Heart right ventricle (tissue), 16 donors: Measurements from ENCODE around the gene UBL7. TPM values are rescaled to one million over a fixed set of nuclear protein-coding genes. Genes with fewer than 3 reads are reported as not detected.
A peak's percentile ranks its signal among the peaks of the same experiment; 100 is the strongest.
"Not testable (repeated sequence)": the region's sequence is repeated elsewhere in the genome, so short reads cannot be mapped to it uniquely, and the experiment has no call there.

Experiments used
- ATAC-seq, 8 donors: fragments of 200-7000 bp; cut with Tn5 transposase; one replicate each; pipeline ENCODE4 v1.9.1; 2020; ENCODE audit warnings: mild to moderate bottlenecking in 8 of 8, moderate library complexity in 8 of 8, moderate number of reproducible peaks in 1 of 8
- DNase-seq, 2 donors: peaks; one replicate each; pipeline ENCODE4 v3.0.0-alpha.2; 2020
- H3K27ac ChIP-seq, 10 donors: fragments of 200-600 bp; sonication (generic) in 2 of 10; one replicate each; pipeline versions ENCODE4 v1.5.0 to v1.8.0; 2020 to 2022; ENCODE audit warnings: mild to moderate bottlenecking in 3 of 10
- H3K27me3 ChIP-seq, 7 donors: fragments of 200-600 bp; one replicate each; pipeline ENCODE4 v1.8.0; 2021 to 2022; ENCODE audit warnings: mild to moderate bottlenecking in 2 of 7
- H3K36me3 ChIP-seq, 9 donors: fragments of 200-600 bp; sonication (generic) in 1 of 9; one replicate each; pipeline versions ENCODE4 v1.5.0 to v1.8.0; 2020 to 2022; ENCODE audit warnings: mild to moderate bottlenecking in 2 of 9
- H3K4me1 ChIP-seq, 9 donors: fragments of 200-600 bp; sonication (generic) in 1 of 9; one replicate each; pipeline versions ENCODE4 v1.5.0 to v1.8.0; 2020 to 2022; ENCODE audit warnings: mild to moderate bottlenecking in 4 of 9
- H3K4me3 ChIP-seq, 10 donors: fragments of 200-600 bp; sonication (generic) in 2 of 10; one replicate each; pipeline versions ENCODE4 v1.5.0 to v1.8.0; 2020 to 2022; ENCODE audit warnings: mild to moderate bottlenecking in 7 of 10, moderate library complexity in 2 of 10
- H3K9me3 ChIP-seq, 11 donors: fragments of 200-600 bp in 10 of 11; sonication (generic) in 2 of 11; one replicate each; pipeline versions ENCODE4 v1.5.0 to v1.8.0; 2013 to 2022; ENCODE audit warnings: mild to moderate bottlenecking in 2 of 11, control low read depth in 1 of 11, moderate library complexity in 1 of 11
- WGBS, 2 donors: extraction: QIAGEN DNeasy Blood & Tissue Kit; methylation state at CpG; one replicate each; pipeline ENCODE4 v1.1.7; 2013; ENCODE audit warnings: inconsistent platforms in 1 of 2; 5-methylcytosine and 5-hydroxymethylcytosine counted together
- intact Hi-C, 10 donors: fragments of 100-400 bp; cut with DNase I; formaldehyde crosslinking; loops; one replicate each; pipeline versions ENCODE4 v1.11.1 to v1.14.2; 2022
- polyA plus RNA-seq, 2 donors: library from polyadenylated mRNA; stranded (reverse); fragments of 200-250 nt; gene quantifications; one replicate each; pipeline ENCODE4 v1.2.3, GENCODE V29; 2013
- total RNA-seq, 10 donors: library from RNA; stranded (reverse); fragmentation: NEBNext Ultra II Directional in 3 of 10; extraction: Animal tissue kit (Norgen Biotek cat#: 25700) in 3 of 10; gene quantifications; one replicate each; pipeline versions ENCODE4 v1.2.1 to v1.2.4, GENCODE V29; 2021 to 2023
- TF ChIP-seq, protein P1 (sequence below), 9 donors: fragments of 200-600 bp; sonication (generic) in 2 of 9; IDR thresholded peaks; one replicate each; pipeline versions ENCODE4 v1.5.0 to v1.8.0; 2021 to 2022; ENCODE audit warnings: antibody characterized with exemption in 9 of 9, mild to moderate bottlenecking in 5 of 9, moderate library complexity in 1 of 9
- donor health status: Arrhythmogenic right ventricular cardiomyopathy.
- donor health status: ischemic (EF 13 %, LVEDD 7.1; RV severe dilation, severe dysfunction).
- donor health status: healthy with polysubstance abuse.
- donor health status: DM: no; HTN: yes; CAD: no.
- donor health status: DM: no; HTN: no; CAD: no.
- donor health status: ischemic (EF 25% LVEDD 6.9; RV normal size, moderate dysfunction).
- donor health status: ischemic (EF 25% LVEDD 5.7; RV mildly dilated, moderate dysfunction).
- donor health status: healthy.
- donor health status: DM: yes; HTN: yes; CAD: no.
- donor health status: Ischemic cardiomyopathy.
- donor health status: ischemic (EF 35%, LVEDD 5.7; RV mildly dilated, moderate dysfunction).
- donor health status: nonischemic (EF 11% LVEDD 7.7; RV severe dilation, severe dysfunction).
- donor health status: DM: yes; HTN: yes; CAD: no.
- donor health status: PGD.
- donor health status: ischemic (EF 29% LVEDD 5.4; RV normal size, mild dysfunction).
- donor health status: nonischemic (EF 23%, LVEDD 6.1; RV moderate dilation, normal function).

UBL7 gene
- total and polyA plus RNA-seq, 12 donors, result 47.0 to 56.6 (median 52.1) TPM

DNA sequence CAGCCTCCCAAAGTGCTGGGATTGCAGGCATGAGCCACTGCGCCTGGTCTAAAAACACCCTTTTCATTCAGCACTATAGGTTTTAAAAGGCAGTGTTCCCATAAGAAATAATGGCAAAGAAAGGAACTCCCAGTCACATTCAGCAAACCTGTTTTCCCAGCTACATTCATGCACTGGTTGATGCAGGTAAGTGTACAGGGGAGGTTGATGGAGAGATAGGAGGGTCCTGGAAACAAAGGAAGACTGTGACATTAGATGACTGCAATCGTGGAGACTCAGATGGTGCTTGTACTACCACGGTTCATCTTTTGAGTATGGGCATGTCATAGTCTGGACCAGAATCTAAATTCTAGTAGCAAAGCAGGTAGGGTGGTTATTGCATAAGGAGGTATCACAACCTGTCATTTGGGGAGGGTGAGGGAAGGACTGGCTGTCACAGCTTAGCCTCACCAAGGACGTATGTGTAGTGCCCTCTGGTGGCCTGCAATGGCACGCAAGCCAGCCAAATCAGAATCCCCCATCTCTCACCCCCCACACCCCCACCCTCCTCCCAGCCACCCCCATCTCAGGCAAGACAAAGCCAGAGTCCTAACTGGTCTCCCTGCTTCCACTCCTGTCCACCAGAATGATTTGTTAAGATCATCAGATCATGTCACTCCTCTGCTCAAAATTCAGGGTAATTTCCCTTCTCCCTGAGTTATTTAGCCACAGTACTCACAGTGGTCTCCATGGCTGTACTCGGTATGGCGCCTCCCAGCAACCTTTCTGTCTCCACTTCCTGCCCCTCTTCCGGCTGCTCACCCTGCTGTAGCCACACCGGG, 28.8 kb upstream of the UBL7 start:
- no peaks in the 10 kb centered on the region for H3K9me3 ChIP-seq
- DNase-seq (peak; percentile 29 to 32), ATAC-seq (peak in 7 of 8 donors; percentile 23 to 68 (median 56))
- intact Hi-C loops, result loop anchor here in 8 of 10 donors (1.0 to 10.0 kb wide), 6 partner anchors 45 to 117 kb away; no protein-coding TSS in a partner anchor
- no peaks in the 10 kb centered on the region for H3K27me3 ChIP-seq
- no peak overlapping the region for H3K4me3 ChIP-seq
- WGBS, 2 donors, result 38 to 39% methylated on average over 9 of the region's 9 CpGs
- H3K4me1 ChIP-seq, result no peaks in the 10 kb centered on the region
- H3K27ac ChIP-seq, result no peak overlapping the region
- TF ChIP-seq, protein P1, sequence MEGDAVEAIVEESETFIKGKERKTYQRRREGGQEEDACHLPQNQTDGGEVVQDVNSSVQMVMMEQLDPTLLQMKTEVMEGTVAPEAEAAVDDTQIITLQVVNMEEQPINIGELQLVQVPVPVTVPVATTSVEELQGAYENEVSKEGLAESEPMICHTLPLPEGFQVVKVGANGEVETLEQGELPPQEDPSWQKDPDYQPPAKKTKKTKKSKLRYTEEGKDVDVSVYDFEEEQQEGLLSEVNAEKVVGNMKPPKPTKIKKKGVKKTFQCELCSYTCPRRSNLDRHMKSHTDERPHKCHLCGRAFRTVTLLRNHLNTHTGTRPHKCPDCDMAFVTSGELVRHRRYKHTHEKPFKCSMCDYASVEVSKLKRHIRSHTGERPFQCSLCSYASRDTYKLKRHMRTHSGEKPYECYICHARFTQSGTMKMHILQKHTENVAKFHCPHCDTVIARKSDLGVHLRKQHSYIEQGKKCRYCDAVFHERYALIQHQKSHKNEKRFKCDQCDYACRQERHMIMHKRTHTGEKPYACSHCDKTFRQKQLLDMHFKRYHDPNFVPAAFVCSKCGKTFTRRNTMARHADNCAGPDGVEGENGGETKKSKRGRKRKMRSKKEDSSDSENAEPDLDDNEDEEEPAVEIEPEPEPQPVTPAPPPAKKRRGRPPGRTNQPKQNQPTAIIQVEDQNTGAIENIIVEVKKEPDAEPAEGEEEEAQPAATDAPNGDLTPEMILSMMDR (IDR thresholded peaks at IDR 0.05), result peak; percentile 30 to 76 (median 66)
- peaks cover 0 to 3% (median 0%) of the 10 kb centered on the region in 9 donors for H3K36me3 ChIP-seq

- 91 to 92% methylated on average over 1 of the region's 1 CpG for WGBS, 2 donors
- Histone ChIP-seq H3K36me3 (peaks cover 0 to 3% (median 0%) of the 10 kb centered on the region in 9 donors), H3K9me3 (no peaks in the 10 kb centered on the region), H3K27me3 (no peaks in the 10 kb centered on the region), H3K27ac (no peak overlapping the region), H3K4me1 (no peaks in the 10 kb centered on the region), H3K4me3 (no peak overlapping the region)
- TF ChIP-seq, protein P1 (IDR thresholded peaks at IDR 0.05), result no peak
- no peak for DNase-seq
- intact Hi-C loops, result loop anchor here in 6 of 10 donors (1.0 to 2.0 kb wide), 4 partner anchors 106 to 116 kb away; no protein-coding TSS in a partner anchor
- ATAC-seq, result no peak
Measured at GRCh38 chr15:74488776-74489175, 27.8 kb upstream of the UBL7 start.

DNA sequence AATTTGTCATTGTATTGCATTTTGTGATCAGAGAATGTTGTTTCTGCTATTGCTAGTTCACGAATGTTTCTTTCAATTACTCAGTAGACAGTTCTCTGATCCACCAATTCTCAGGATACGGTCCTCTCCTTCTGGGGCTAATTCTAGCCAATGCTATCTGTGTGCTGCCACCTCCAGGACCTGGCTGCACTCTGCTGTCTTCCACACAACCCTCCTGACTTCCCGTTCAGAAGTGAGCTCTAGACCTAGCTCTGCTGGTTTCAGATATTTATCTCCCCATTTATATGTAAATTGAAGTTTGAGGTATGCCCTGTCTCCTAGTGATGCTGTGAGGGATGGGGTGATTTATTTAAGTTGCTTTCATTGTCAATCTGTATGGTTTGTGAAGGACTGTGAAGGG, 21.7 kb upstream of the UBL7 start:
- 61 to 66% methylated on average over 3 of the region's 3 CpGs for WGBS, 2 donors
- ATAC-seq (no peak), DNase-seq (no peak)
- H3K36me3 ChIP-seq, result peaks cover 0 to 5% (median 0%) of the 10 kb centered on the region in 9 donors
- intact Hi-C loops, result loop anchor here in 2 of 10 donors (5.0 kb wide), 2 partner anchors 50 to 105 kb away; no protein-coding TSS in a partner anchor
- no peaks in the 10 kb centered on the region for H3K27me3 ChIP-seq
- H3K4me3 ChIP-seq, result no peak overlapping the region
- TF ChIP-seq, protein P1 (IDR thresholded peaks at IDR 0.05), result peak in 2 of 9 donors; percentile 7 to 15
- no peaks in the 10 kb centered on the region for H3K4me1 ChIP-seq
- no peak overlapping the region for H3K27ac ChIP-seq
- H3K9me3 ChIP-seq, result no peaks in the 10 kb centered on the region

GRCh38 chr15:74480364-74480763, 19.4 kb upstream of the UBL7 start:
- not testable (repeated sequence) for H3K9me3 ChIP-seq, ATAC-seq, DNase-seq, H3K36me3 ChIP-seq, H3K4me1 ChIP-seq, H3K27ac ChIP-seq, H3K27me3 ChIP-seq, H3K4me3 ChIP-seq
- intact Hi-C loops, result loop anchor here in 2 of 10 donors (5.0 kb wide), 2 partner anchors 52 to 103 kb away; no protein-coding TSS in a partner anchor
- 96 to 98% methylated on average over 23 to 27 of the region's 27 CpGs for WGBS, 2 donors

GRCh38 chr15:74471621-74472020, 10.7 kb upstream of the UBL7 start:
- not testable (repeated sequence) for H3K4me3 ChIP-seq

More at GRCh38 chr15:74471621-74472020, 10.7 kb upstream of the UBL7 start:
- DNase-seq, ATAC-seq, H3K4me1 ChIP-seq, H3K27me3 ChIP-seq, H3K9me3 ChIP-seq, H3K27ac ChIP-seq: not testable (repeated sequence)
- 95 to 96% methylated on average over 7 of the region's 7 CpGs for WGBS, 2 donors
- H3K36me3 ChIP-seq, result peaks cover 0 to 23% (median 0%) of the 10 kb centered on the region in 9 donors
- intact Hi-C loops, result loop anchor here in 2 of 10 donors (2.0 to 10.0 kb wide), 2 partner anchors 23 to 63 kb away; no protein-coding TSS in a partner anchor
